CD4-positive, alpha-beta memory T cell (primary cell): ENCODE data around the gene SLC25A12. TPM values are rescaled to one million over a fixed set of nuclear protein-coding genes. Genes with fewer than 3 reads are reported as not detected.

Source experiments
- CTCF ChIA-PET: fragments of 350-600 bp; sonication (Branson Sonifier 250); formaldehyde crosslinking; loops from one replicate; lab custom pipeline; 2021; ENCODE audit warnings: inconsistent platforms; ENCODE audit not compliant: partially characterized antibody; lab: Charles Lee
- POLR2A ChIA-PET: fragments of 350-600 bp; sonication (Branson Sonifier 250); formaldehyde crosslinking; loops from one replicate; lab custom pipeline; 2021; ENCODE audit not compliant: partially characterized antibody; lab: Charles Lee
- DNase-seq, 5 donors: peaks; one replicate each; pipeline versions ENCODE4 v3.0.0 to v3.0.0-alpha.2; 2020 to 2022; ENCODE audit warnings: mixed read lengths in 1 of 5
- H3K27ac ChIP-seq: one replicate; pipeline ENCODE4 v1.7.0; 2013; ENCODE audit warnings: low read depth, low read length
- H3K27me3 ChIP-seq: 2 replicates; pipeline ENCODE4 v1.7.0; 2013; ENCODE audit warnings: mild to moderate bottlenecking, low read length, moderate library complexity; ENCODE audit not compliant: insufficient read depth
- H3K36me3 ChIP-seq: 2 replicates; pipeline ENCODE4 v1.7.0; 2013; ENCODE audit warnings: mild to moderate bottlenecking, low read length, moderate library complexity; ENCODE audit not compliant: insufficient read depth
- H3K4me1 ChIP-seq: 2 replicates; pipeline ENCODE4 v1.7.0; 2013; ENCODE audit warnings: mild to moderate bottlenecking, low read length, moderate library complexity; ENCODE audit not compliant: insufficient read depth
- H3K4me3 ChIP-seq, 2 donors: one replicate each; pipeline ENCODE4 v1.7.0; 2013; ENCODE audit warnings: low read length in 2 of 2, mild to moderate bottlenecking in 1 of 2
- H3K9me3 ChIP-seq, 2 donors: one replicate each; pipeline ENCODE4 v1.7.0; 2013; ENCODE audit warnings: low read length in 2 of 2, control low read depth in 1 of 2; ENCODE audit not compliant: control insufficient read depth in 1 of 2
- H3K27ac Mint-ChIP-seq, 7 donors: one replicate each; pipeline ENCODE4 v1.8.0; 2020 to 2021; ENCODE audit warnings: mixed read lengths in 7 of 7, mild to moderate bottlenecking in 6 of 7, inconsistent platforms in 3 of 7, moderate library complexity in 3 of 7
- H3K27me3 Mint-ChIP-seq, 2 donors: one replicate each; pipeline ENCODE4 v1.8.0; 2020 to 2021; ENCODE audit warnings: mixed read lengths in 2 of 2
- H3K36me3 Mint-ChIP-seq, 2 donors: one replicate each; pipeline ENCODE4 v1.8.0; 2020 to 2021; ENCODE audit warnings: mixed read lengths in 2 of 2, inconsistent platforms in 1 of 2, mild to moderate bottlenecking in 1 of 2
- H3K4me1 Mint-ChIP-seq, 4 donors: one replicate each; pipeline ENCODE4 v1.8.0; 2020 to 2021; ENCODE audit warnings: mixed read lengths in 4 of 4, mild to moderate bottlenecking in 1 of 4
- H3K4me3 Mint-ChIP-seq, 8 donors: one replicate each; pipeline ENCODE4 v1.8.0; 2020 to 2021; ENCODE audit warnings: mixed read lengths in 8 of 8, mild to moderate bottlenecking in 7 of 8, moderate library complexity in 6 of 8, inconsistent platforms in 3 of 8
- H3K9me3 Mint-ChIP-seq, 8 donors: one replicate each; pipeline ENCODE4 v1.8.0; 2020 to 2021; ENCODE audit warnings: mixed read lengths in 8 of 8, mild to moderate bottlenecking in 5 of 8, inconsistent platforms in 3 of 8, moderate library complexity in 1 of 8
- intact Hi-C: fragments of 100-400 bp; cut with micrococcal nuclease; formaldehyde crosslinking; loops from one replicate; pipeline ENCODE4 v1.15.1; 2023
- polyA plus RNA-seq, 2 donors: library from polyadenylated mRNA; unstranded; fragments of 300-500 nt; fragmentation: Illumina TruSeq; gene quantifications; one replicate each; pipeline ENCODE4 v1.2.3, GENCODE V29; 2021
- total RNA-seq, 2 experiments: library from RNA; stranded (reverse); gene quantifications; one replicate each; pipeline ENCODE4 v1.2.3, GENCODE V29; 2021

SLC25A12 gene
- total and polyA plus RNA-seq, 4 experiments from 2014 or later = 7.4 to 14.9 (median 14.4) TPM

DNA sequence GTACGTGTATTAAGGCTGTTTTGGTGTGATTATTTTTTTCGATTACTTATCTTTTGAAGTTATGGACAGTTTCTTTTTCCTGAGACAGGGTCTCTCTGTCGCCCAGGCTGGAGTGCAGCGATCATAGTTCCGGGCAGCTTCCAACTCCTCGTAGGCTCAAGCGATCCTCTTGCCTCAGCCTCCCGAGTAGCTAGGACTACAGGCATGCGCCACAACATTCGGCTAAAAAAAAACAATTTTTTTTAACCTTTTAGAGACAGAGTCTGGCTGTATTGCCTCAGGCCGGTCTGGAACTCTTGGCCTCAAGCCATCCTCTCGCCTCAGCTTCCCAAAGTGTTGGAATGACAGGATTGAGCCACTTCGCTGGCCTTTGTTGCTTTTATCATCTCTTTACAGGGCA is 29.2 kb upstream of the SLC25A12 start:
- Mint-ChIP-seq H3K4me1 (peaks cover 18 to 52% (median 35%) of the 10 kb centered on the region in 4 donors), H3K9me3 (peaks cover 0 to 4% (median 0%) of the 10 kb centered on the region in 8 donors), H3K27ac (peak overlapping the region; percentile 93 to 100 (median 99)), H3K4me3 (peak overlapping the region; percentile 98 to 100 (median 100)), H3K27me3 (no peaks in the 10 kb centered on the region), H3K36me3 (peaks cover 10 to 24% of the 10 kb centered on the region in 2 donors)
- Histone ChIP-seq H3K4me3 (peak overlapping the region; percentile 70 to 88), H3K27ac (peak overlapping the region; percentile 95), H3K27me3 (no peaks in the 10 kb centered on the region), H3K36me3 (peaks cover 11% of the 10 kb centered on the region), H3K9me3 (no peaks in the 10 kb centered on the region), H3K4me1 (peaks cover 40% of the 10 kb centered on the region)
- intact Hi-C loops = loop anchor here (2.0 to 10.0 kb wide), 4 partner anchors 180 to 542 kb away; partner anchors contain the start of genes DCAF17, DLX2, ITGA6 and METTL8
- ChIA-PET POLR2A (interaction anchor here (1.2 to 3.2 kb wide), 6 partner anchors 15 to 539 kb away, joined by 3 to 33 read pairs (median 4); partner anchors contain the start of genes METAP1D and SLC25A12), CTCF (interaction anchor here (1.1 to 2.9 kb wide), 4 partner anchors 8 to 539 kb away, joined by 3 to 12 read pairs (median 4); partner anchors contain the start of gene ITGA6)
- peak in 1 of 5 donors; percentile 4 for DNase-seq

DNA sequence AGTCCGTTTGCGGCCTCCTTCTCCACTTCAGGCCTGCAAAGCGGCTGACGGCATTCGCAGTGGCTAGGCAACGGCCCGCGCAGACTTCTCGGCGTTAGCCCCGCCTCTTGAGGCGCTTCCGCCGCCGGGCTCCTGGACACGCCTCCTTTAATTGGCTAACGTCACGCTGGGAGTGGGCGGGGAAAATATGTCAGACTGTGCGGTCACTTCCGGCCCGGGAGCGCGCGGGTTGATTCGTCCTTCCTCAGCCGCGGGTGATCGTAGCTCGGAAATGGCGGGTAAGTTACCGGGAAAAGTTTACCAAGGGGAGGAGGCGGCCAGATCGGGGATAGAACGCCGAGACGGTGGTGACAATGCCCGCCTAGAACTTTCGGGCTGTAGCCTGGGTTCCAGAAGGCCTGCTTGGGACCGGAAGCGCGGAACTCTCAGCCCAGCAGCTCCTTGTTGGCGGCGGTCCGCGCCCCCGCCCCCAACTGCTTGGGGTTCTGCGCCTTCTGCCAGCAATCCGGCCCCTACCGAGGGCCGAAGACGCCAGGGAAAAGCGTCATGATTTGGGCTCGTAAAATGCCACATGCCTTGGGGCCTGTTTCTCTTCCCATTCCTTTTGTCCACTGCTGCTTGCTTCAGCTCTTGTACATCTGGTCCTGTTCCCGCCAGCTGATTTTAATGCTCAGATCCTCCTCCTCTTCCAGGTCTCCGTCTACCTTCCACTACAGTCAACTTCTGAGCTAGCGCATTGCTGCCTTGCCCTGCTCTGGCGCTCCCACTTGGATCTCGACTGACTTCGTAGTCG is 28.4 kb upstream of the SLC25A12 start, which contains the start of gene HAT1:
Gene HAT1, plus strand, starts transcription at position 232 of the 793 bp plus-strand sequence. Its CDS starts 40 bp downstream, at position 272.
- peak; percentile 96 to 98 (median 97) for DNase-seq
- ChIA-PET CTCF (interaction anchor here (0.8 to 2.9 kb wide), 6 partner anchors 9 to 540 kb away, joined by 3 to 12 read pairs (median 4); partner anchors contain the start of genes ITGA6 and SLC25A12), POLR2A (interaction anchor here (1.0 to 3.2 kb wide), 7 partner anchors 27 to 993 kb away, joined by 3 to 33 read pairs (median 5); partner anchors contain the start of genes GORASP2, METAP1D, PDK1 and SLC25A12)
- Mint-ChIP-seq H3K4me3 (peak within 1 kb of the TSS; percentile 98 to 100 (median 100)), H3K27ac (peak within 1 kb of the TSS; percentile 93 to 100 (median 99)), H3K9me3 (peaks cover 0 to 4% (median 0%) of the 10 kb centered on the region in 8 donors), H3K27me3 (no peaks in the 10 kb centered on the region), H3K36me3 (peaks cover 10 to 20% of the 10 kb centered on the region in 2 donors), H3K4me1 (peaks cover 18 to 46% (median 33%) of the 10 kb centered on the region in 4 donors)
- H3K27me3 ChIP-seq = no peaks in the 10 kb centered on the region
- H3K27ac ChIP-seq = peak within 1 kb of the TSS; percentile 95
- peaks cover 39% of the 10 kb centered on the region for H3K4me1 ChIP-seq
- H3K4me3 ChIP-seq = peak within 1 kb of the TSS; percentile 70 to 88
- H3K36me3 ChIP-seq = peaks cover 11% of the 10 kb centered on the region
- H3K9me3 ChIP-seq = no peaks in the 10 kb centered on the region
- intact Hi-C loops = loop anchor here (1.0 to 10.0 kb wide), 8 partner anchors 28 to 633 kb away; partner anchors contain the start of genes DCAF17, DLX2, DYNC1I2 and ITGA6

DNA sequence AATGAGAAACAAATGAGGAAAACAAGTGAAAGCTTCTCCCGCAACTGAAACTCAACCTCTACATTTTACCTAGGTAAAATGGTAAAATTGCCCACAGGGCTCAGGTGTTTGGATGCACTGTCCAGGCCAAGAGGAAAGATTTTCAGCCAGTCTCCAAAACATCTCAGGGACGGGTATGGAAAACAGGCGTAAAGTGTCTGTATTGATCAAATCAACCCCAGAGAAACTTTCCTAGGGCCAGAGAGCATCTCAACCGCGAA is 27.9 kb upstream of the SLC25A12 start:
- H3K27ac Mint-ChIP-seq = peak overlapping the region; percentile 93 to 100 (median 99)
- ChIA-PET CTCF (interaction anchor here (0.8 to 2.9 kb wide), 6 partner anchors 8 to 540 kb away, joined by 3 to 12 read pairs (median 4); partner anchors contain the start of genes ITGA6 and SLC25A12), POLR2A (interaction anchor here (0.9 to 3.2 kb wide), 7 partner anchors 27 to 992 kb away, joined by 3 to 33 read pairs (median 5); partner anchors contain the start of genes GORASP2, METAP1D, PDK1 and SLC25A12)
- intact Hi-C loops = loop anchor here (1.0 to 10.0 kb wide), 8 partner anchors 28 to 633 kb away; partner anchors contain the start of genes DCAF17, DLX2, DYNC1I2 and ITGA6
- peaks cover 5 to 16% of the 10 kb centered on the region in 2 donors for H3K36me3 Mint-ChIP-seq
- H3K4me3 Mint-ChIP-seq = peak overlapping the region; percentile 98 to 100 (median 100)
- H3K4me1 Mint-ChIP-seq = peaks cover 13 to 40% (median 28%) of the 10 kb centered on the region in 4 donors
- no peaks in the 10 kb centered on the region for H3K27me3 Mint-ChIP-seq
- peaks cover 6% of the 10 kb centered on the region for H3K36me3 ChIP-seq
- H3K27me3 ChIP-seq = no peaks in the 10 kb centered on the region
- H3K4me1 ChIP-seq = peaks cover 35% of the 10 kb centered on the region
- DNase-seq = no peak
- no peaks in the 10 kb centered on the region for H3K9me3 ChIP-seq
- peak overlapping the region; percentile 95 for H3K27ac ChIP-seq
- peak overlapping the region; percentile 55 to 70 for H3K4me3 ChIP-seq
- peaks cover 0 to 4% (median 0%) of the 10 kb centered on the region in 8 donors for H3K9me3 Mint-ChIP-seq

DNA sequence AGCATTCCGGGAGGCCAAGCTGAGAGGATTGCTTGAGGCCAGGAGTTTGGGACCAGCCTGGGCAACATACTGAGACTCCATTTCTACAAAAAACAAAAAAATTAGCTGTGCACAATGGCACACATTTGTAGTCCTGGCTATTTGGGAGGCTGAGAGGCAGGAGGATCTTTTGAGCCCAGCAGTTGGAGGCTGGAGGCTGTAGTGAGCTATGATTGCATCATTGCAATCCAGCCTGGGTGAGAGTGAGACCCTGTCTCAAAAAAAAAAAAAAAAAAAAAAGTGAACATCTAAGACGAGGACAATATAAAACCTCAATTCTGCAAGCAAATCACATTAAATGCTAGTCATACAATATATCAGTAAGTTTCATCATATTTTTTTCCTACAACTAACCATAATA is 25.4 kb upstream of the SLC25A12 start:
- Mint-ChIP-seq H3K27me3 (no peaks in the 10 kb centered on the region), H3K9me3 (peaks cover 0 to 4% (median 0%) of the 10 kb centered on the region in 8 donors), H3K27ac (peak overlapping the region in 1 of 7 donors; percentile 19), H3K4me3 (no peak overlapping the region), H3K36me3 (peaks cover 0 to 8% of the 10 kb centered on the region in 2 donors), H3K4me1 (peaks cover 9 to 30% (median 21%) of the 10 kb centered on the region in 4 donors)
- H3K27me3 ChIP-seq = no peaks in the 10 kb centered on the region
- H3K36me3 ChIP-seq = no peaks in the 10 kb centered on the region
- H3K4me1 ChIP-seq = peaks cover 23% of the 10 kb centered on the region
- ChIA-PET CTCF (no interaction called here), POLR2A (interaction anchor here (0.7 kb wide), 1 partner anchor 122 kb away, joined by 3 read pairs; no protein-coding TSS in a partner anchor)
- DNase-seq = no peak
- intact Hi-C loops = no loop called here
- no peaks in the 10 kb centered on the region for H3K9me3 ChIP-seq
- H3K4me3 ChIP-seq = no peak overlapping the region
- no peak overlapping the region for H3K27ac ChIP-seq

DNA sequence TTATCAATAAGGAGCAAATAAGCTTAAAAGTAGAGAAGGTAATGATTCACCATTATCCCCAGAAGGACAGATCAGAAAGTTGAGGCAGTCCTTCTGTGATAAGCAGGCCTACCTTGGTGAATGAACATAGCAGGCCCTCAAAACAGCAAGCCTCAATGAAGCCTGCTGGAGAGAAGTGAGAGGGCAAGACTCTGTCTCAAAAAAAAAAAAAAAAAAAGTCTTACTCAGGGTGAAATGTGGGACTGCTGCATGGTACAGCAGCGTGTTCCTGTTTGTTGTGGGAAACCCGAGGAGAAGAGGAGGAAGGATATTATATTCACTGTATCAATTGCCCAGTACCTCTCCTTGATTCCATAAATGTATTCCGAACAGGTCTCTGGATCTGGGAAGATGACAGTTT is 19.5 kb upstream of the SLC25A12 start:
- DNase-seq = no peak
- H3K36me3 ChIP-seq = no peaks in the 10 kb centered on the region
- Mint-ChIP-seq H3K36me3 (no peaks in the 10 kb centered on the region), H3K4me1 (no peaks in the 10 kb centered on the region), H3K4me3 (no peak overlapping the region), H3K9me3 (no peaks in the 10 kb centered on the region), H3K27me3 (peaks cover 0 to 1% of the 10 kb centered on the region in 2 donors), H3K27ac (peak overlapping the region in 3 of 7 donors; percentile 3 to 22 (median 5))
- H3K4me1 ChIP-seq = no peaks in the 10 kb centered on the region
- no peak overlapping the region for H3K27ac ChIP-seq
- CTCF ChIA-PET = interaction anchor here (0.7 to 1.2 kb wide), 3 partner anchors 9 to 607 kb away, joined by 3 read pairs; partner anchors contain the start of genes HAT1 and SLC25A12
- no peak overlapping the region for H3K4me3 ChIP-seq
- intact Hi-C loops = no loop called here
- POLR2A ChIA-PET = no interaction called here
- no peaks in the 10 kb centered on the region for H3K27me3 ChIP-seq
- no peaks in the 10 kb centered on the region for H3K9me3 ChIP-seq

DNA sequence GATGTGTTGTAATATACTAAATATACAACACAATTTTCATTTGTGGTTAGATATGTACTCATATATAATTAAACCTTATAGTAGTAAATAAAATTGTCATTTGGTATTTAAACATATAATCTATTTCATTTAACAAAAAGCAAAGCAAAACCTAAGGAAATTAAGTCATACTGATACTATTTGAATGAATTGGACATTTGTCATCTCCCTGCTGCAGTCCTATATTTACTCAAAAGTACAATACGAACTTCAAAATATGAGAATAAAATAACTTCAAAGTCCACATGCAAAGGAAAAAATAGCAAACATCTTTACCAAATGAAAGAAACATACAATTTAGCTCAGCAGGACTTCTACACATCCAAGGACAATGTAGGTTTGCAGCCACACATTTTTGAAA is 16.4 kb upstream of the SLC25A12 start:
- POLR2A ChIA-PET = no interaction called here
- H3K27me3 Mint-ChIP-seq = peaks cover 0 to 1% of the 10 kb centered on the region in 2 donors
- H3K27ac Mint-ChIP-seq = no peak overlapping the region
- no peaks in the 10 kb centered on the region for H3K36me3 Mint-ChIP-seq
- H3K4me1 Mint-ChIP-seq = no peaks in the 10 kb centered on the region
- no peaks in the 10 kb centered on the region for H3K9me3 ChIP-seq
- DNase-seq = no peak
- intact Hi-C loops = no loop called here
- H3K27me3 ChIP-seq = no peaks in the 10 kb centered on the region
- no peaks in the 10 kb centered on the region for H3K36me3 ChIP-seq
- H3K4me3 ChIP-seq = no peak overlapping the region
- H3K27ac ChIP-seq = no peak overlapping the region
- H3K4me3 Mint-ChIP-seq = no peak overlapping the region
- H3K4me1 ChIP-seq = no peaks in the 10 kb centered on the region
- CTCF ChIA-PET = no interaction called here
- no peaks in the 10 kb centered on the region for H3K9me3 Mint-ChIP-seq
